NB4 (cell line): ENCODE measurements around the gene CHPF2.

Experiments
- DNase-seq: peaks from one replicate; pipeline ENCODE4 v3.0.0; 2010; ENCODE audit warnings: low read depth
- H3K4me3 ChIP-seq: one replicate; pipeline ENCODE4 v1.5.1; 2011; ENCODE audit warnings: mild to moderate bottlenecking, low read depth, low read length, moderate library complexity
- MYC ChIP-seq: IDR thresholded peaks from 2 replicates; pipeline ENCODE4 v1.6.1; 2011; ENCODE audit warnings: low read depth, low read length
- POLR2A ChIP-seq: IDR thresholded peaks from 2 replicates; pipeline ENCODE4 v1.6.1; 2011; ENCODE audit warnings: mild to moderate bottlenecking; ENCODE audit not compliant: insufficient read length; ENCODE audit errors: extremely low read depth
- TF ChIP-seq, protein P1 (sequence below): IDR thresholded peaks from one replicate; pipeline ENCODE4 v1.5.1; 2012; ENCODE audit warnings: low read depth, low read length
- TF ChIP-seq, protein P2 (sequence below): IDR thresholded peaks from 2 replicates; pipeline ENCODE4 v1.6.1; 2011; ENCODE audit warnings: low read depth, low read length

Gene CHPF2

DNA sequence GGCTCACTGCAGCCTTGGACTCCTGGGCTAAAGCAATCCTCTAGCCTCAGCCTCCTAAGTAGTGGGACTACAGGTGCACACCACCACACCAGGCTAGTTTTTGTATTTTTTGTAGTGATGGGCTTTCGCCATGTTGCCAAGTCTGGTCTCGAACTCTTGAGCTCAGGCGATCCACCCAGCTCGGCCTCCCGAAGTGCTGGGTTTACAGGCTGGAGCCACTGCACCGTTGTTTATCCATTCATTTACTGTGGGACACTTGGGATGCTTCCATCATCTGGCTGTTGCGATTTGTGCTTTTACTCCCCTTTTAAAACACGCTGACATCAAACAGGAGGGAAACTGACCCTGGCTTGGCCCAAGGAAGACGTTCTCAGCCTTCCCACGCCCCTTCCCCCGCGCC lies 46.7 kb downstream of the CHPF2 start:
- no peak for TF ChIP-seq MYC
- TF ChIP-seq POLR2A: no peak
- TF ChIP-seq, protein P1, sequence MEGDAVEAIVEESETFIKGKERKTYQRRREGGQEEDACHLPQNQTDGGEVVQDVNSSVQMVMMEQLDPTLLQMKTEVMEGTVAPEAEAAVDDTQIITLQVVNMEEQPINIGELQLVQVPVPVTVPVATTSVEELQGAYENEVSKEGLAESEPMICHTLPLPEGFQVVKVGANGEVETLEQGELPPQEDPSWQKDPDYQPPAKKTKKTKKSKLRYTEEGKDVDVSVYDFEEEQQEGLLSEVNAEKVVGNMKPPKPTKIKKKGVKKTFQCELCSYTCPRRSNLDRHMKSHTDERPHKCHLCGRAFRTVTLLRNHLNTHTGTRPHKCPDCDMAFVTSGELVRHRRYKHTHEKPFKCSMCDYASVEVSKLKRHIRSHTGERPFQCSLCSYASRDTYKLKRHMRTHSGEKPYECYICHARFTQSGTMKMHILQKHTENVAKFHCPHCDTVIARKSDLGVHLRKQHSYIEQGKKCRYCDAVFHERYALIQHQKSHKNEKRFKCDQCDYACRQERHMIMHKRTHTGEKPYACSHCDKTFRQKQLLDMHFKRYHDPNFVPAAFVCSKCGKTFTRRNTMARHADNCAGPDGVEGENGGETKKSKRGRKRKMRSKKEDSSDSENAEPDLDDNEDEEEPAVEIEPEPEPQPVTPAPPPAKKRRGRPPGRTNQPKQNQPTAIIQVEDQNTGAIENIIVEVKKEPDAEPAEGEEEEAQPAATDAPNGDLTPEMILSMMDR: no peak
- TF ChIP-seq, protein P2, sequence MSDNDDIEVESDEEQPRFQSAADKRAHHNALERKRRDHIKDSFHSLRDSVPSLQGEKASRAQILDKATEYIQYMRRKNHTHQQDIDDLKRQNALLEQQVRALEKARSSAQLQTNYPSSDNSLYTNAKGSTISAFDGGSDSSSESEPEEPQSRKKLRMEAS: no peak
- no peak overlapping the region for H3K4me3 ChIP-seq
- DNase-seq: no peak

DNA sequence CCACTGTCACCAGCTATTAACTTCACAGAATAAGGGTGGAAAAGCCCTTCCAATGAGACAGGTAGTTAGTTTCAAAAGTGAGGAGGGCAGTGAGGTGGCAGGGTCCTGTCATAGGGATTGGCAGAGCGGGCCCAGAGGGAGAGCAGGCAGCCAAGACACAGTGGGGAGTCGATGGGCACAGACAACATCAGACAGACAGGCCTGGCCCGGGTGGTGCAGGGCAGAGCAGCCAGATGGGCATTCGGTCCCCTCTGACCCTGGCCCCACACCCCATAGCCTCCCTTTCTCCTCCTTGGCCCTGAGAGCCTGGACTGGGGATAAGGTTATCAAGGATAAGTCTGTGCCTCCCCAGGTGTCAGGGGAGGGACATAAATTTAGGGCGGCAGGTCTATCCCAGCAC lies 47.6 kb downstream of the CHPF2 start:
- DNase-seq: no peak
- TF ChIP-seq, protein P2: no peak
- no peak overlapping the region for H3K4me3 ChIP-seq

DNA sequence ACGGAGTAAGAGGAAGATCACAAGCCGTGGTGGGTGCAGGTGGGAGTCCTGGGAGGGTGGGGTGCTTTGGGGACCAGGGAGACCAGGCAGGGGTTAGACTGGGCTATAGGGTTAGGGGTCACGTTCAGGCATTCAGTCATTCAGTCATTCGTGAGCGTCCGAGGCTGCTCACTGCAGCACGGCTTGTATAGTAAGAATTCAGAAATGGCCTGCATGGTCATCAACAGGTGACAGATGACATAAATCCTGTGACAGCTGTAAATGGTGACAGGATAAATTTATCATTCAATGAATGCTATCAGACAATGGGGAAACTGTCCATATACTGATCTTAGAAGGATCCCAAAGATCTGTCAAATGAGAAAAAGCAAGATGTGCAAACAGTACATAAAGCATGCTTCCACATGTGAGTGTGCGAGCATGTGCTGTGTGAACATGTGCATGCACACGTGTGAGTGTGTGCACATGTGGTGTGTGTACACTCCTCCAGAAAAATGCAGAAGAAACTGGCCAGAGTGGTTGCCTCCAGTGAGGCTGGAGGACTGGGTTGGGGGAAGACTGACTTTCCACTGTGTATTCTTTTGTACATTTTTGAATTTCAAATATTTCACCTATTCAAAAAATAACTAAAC lies 48.2 kb downstream of the CHPF2 start:
- no peak for DNase-seq

DNA sequence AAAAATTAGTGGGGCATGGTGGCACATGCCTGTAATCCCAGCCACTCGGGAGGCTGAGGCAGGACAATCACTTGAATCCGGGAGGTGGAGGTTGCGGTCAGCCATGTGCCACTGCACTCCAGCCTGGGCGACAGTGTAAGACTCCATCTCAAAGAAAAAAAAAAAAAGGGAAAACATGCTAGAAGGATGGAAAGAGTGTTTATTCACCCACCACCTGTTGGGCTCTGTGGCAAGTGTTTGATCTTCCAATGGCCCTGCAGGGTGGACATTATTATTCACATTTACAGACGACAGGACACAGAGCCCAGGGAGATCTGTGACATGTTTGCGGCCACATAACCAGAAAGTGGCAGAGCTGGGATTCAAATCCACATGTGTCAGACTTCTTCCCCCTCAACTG lies 49.4 kb downstream of the CHPF2 start:
- no peak overlapping the region for H3K4me3 ChIP-seq
- TF ChIP-seq, protein P2: no peak
- TF ChIP-seq MYC (no peak), POLR2A (no peak)
- TF ChIP-seq, protein P1: no peak
- no peak for DNase-seq

More for the DNA sequence above, 48.2 kb downstream of the CHPF2 start:
- TF ChIP-seq, protein P2: peak; percentile 54
- no peak for TF ChIP-seq POLR2A
- H3K4me3 ChIP-seq: no peak overlapping the region

DNA sequence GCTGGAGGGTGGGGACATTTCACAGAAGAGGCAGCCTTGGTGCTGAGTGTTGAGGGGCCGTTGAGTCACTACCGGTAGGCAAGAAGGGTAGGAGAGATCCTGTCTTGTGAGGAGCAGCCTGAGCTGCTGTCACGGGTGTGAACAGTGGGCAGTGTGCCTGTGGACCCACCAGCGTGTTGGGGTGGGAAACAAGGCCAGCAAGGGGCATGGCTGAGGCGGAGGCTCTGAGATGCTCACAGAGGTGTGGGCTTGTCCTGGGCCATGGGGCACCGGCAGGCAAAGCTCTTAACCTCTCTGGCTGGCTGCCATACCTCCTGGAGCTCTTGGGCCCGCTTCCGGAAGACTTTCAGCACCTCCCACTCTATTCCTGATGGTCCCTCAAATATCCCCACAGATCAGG lies 49.8 kb downstream of the CHPF2 start:
- TF ChIP-seq MYC: no peak
- TF ChIP-seq, protein P2: no peak
- no peak for TF ChIP-seq POLR2A
- TF ChIP-seq, protein P1: no peak
- no peak for DNase-seq
- no peak overlapping the region for H3K4me3 ChIP-seq

DNA sequence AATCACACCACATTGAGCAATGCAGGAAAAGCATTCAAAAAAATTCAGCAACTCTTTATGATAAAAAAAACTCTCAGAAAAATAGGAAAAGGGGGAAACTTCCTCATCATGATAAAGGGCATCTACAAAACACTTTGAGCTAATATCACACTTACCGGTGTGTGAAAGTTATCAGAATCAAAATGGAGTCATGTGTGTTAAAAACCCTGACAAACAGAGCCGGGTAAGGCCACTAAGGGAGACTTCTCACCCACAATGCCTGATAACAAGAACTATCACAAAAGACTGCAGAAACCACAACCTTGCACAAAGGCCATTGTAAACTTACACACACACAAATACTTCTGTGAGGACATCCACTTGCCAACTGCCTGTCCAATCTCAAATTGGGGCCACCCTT lies 51.0 kb downstream of the CHPF2 start:
- TF ChIP-seq MYC: no peak
- no peak for TF ChIP-seq POLR2A
- TF ChIP-seq, protein P1: no peak
- TF ChIP-seq, protein P2: no peak

DNA sequence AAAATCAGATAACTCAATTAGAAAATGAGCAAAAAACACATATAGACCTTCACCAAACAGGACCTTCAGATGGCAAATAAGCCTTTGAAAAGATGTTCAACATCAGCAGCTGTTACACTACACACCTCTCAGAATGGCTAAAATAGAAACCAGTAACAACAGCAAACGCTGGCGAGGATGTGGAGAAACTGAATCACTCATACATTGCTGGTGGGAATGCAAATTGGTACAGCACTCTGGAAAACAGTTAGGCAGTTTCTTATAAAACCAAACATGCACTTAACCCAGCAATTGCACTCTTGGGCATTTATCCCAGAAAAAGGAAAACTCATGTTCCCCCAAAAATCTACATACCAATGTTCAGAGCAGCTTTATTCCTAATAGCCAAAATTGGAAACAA lies 53.9 kb downstream of the CHPF2 start:
- TF ChIP-seq, protein P1: no peak
- TF ChIP-seq, protein P2: no peak
- TF ChIP-seq POLR2A: no peak
- TF ChIP-seq MYC: no peak
- DNase-seq: no peak
- no peak overlapping the region for H3K4me3 ChIP-seq

More for the DNA sequence above, 51.0 kb downstream of the CHPF2 start:
- H3K4me3 ChIP-seq: no peak overlapping the region
- no peak for DNase-seq
